HG02970 (cell line): ENCODE results near the gene SPACA7.

Source experiments
- ATAC-seq: cut with Tn5 transposase; IDR thresholded peaks from one replicate; pipeline ENCODE4 v1.9.1; 2021; ENCODE audit warnings: mild to moderate bottlenecking, moderate library complexity, moderate number of reproducible peaks; ENCODE audit not compliant: unreplicated experiment, low FRiP score

Gene SPACA7

GRCh38 chr13:112456138-112457056 is 80.2 kb downstream of the SPACA7 start:
- no peak for ATAC-seq

DNA sequence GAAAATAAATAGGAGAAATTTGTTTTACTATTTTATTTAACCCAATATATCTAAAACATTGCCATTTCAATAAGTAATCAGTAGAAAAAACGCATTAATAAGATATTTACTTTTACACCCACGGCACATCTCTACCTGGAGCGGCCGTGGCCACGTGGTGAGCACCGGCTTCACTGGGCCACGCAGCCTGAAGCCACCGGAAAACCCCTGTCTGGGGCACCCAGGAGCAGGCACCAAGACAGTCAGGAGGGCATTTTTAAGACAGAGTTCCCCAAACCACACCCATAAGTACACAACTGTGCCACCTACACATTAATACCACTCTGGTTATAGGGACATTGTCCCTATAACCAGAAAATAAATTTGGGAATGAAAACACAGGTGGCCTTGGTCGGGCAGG is 80.9 kb downstream of the SPACA7 start:
- ATAC-seq: no peak

GRCh38 chr13:112457485-112457884 is 81.3 kb downstream of the SPACA7 start:
- no peak for ATAC-seq

DNA sequence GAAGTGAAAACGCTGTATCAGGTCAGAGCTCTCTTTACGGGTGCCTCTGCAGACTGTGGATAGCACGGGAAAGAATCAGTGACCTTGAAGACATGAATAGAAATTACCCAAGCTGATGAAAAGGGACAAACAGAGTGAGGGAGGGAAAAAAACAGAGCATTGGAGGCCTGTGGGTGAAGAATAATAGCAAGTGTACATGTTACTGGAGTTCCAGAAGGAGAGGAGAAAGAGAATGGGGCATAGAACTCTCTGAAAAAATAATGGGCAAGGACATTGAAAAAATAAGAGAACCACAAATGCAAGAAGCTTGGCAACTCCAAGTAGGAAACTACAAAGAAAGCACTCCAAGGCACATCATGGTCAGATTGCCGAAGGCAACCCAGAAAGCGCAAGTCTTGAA is 86.3 kb downstream of the SPACA7 start:
- ATAC-seq: no peak

DNA sequence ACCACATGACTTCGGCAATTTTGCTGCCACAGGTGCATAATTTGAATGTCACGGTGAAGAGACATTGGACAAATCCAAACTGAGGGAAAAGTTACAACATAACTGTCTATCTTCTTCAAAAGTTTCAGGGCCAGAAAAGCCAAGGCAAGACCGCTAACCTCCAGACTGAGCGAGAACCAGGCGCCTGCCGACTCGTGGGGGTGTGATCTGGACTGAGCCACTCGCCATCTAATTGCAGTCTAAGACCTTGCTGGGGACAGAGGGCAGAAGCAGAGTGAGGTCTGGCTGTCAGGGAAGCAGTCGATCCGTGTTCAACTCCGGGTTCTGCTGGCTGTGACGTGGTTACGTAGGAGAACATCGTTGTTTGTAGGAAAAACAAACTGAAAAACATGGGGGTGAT is 88.6 kb downstream of the SPACA7 start:
- no peak for ATAC-seq

DNA sequence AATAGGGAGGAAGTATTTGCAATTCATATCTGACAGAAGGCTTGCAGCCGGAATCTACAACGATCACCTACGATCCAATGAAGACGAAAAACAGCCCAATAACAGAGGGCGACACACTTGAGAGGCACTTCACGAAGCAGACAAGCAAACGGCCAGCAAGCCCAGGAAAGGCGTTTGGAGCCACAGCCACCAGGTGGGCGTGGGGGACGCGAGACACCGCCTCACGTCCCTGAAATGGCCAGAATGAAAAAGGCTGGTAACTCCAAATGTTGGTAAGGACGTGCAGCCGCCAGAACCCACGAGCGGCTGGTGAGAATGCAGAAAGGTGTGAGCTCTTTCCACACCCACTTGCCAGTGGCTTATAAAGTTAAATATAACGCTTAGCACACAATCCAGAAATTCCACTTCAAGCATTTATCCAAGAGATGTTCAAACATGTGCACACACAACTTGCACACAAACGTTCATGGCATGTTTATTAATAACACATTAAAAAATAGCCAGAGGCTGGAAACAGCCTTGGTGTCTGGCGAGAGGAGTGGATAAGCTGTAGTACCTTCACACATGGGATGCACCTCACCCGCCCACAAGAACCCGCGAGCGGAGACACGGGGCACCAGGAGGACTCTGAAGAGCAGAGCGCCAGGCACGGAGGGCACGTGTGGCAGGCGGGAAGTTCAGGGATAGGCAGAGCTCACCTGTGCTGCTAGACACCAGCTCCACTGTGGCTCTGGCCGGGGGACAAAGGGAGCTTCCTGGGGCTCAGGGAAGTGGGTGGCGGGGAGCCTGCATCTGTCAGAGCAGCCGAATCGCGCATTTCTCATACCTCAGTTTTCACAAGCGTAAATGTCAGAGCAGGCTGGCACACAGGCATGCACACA is 89.3 kb downstream of the SPACA7 start:
- no peak for ATAC-seq

- no peak for ATAC-seq
These were observed 90.2 kb downstream of the SPACA7 start for GRCh38 chr13:112466132-112467058.

DNA sequence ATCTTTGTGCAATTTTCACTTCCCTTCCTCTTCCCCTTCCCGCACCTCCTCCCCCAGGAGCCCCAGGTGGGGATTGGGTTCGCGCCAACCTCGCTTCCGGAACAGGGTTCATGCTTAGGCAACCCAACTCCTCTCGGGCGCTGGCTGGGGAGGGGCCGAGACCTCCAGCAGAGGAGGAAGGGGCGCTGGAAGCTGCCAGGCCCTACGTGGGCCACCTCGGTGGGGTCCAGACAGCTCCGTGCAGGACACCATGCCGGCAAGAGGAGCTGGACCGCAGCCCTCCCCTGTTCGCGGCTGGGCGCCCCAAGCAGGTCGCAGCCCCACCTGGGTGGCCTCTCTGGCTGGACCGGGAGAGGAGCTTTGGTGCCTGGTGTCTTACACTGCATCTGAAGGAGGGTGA is 91.1 kb downstream of the SPACA7 start:
- no peak for ATAC-seq

DNA sequence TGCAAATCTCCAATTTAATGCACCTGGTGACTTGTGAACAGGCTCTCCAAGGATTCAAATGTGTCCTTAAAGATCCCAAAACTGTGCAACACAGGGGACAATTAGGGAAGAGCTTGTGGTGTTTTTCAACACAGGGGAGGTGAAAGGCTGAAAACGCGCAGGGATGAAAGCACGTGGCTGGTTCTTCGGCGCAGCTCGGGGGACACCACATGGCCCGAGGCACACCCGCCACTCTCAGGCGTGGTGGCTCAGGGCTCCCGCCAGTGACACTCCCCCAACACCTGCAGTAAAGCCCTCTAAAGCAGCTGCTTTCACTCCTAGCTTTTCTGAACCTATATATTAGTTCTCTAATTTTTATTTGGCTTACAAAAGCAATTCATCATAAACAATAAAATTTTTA is 91.9 kb downstream of the SPACA7 start:
- ATAC-seq: no peak

- ATAC-seq: no peak
These were observed 93.1 kb downstream of the SPACA7 start for GRCh38 chr13:112469071-112469745.

DNA sequence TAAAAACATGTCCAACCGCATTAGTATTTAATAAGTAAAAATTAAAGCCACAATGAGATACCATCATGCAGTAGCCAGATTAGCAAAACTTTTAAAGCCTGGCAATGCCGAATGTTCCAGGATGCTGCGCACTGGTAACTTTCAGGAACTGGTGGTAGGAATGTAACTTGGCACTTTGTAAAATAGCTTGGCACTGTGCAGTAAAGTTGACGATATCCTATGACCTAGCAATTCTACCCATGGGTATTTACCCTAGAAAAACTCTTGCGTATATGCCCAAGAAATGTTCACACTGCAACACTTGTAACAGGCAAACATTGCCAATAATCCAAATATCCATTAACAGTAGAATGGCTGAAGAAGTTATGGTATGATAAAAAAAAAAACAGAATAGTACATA is 97.7 kb downstream of the SPACA7 start:
- no peak for ATAC-seq

DNA sequence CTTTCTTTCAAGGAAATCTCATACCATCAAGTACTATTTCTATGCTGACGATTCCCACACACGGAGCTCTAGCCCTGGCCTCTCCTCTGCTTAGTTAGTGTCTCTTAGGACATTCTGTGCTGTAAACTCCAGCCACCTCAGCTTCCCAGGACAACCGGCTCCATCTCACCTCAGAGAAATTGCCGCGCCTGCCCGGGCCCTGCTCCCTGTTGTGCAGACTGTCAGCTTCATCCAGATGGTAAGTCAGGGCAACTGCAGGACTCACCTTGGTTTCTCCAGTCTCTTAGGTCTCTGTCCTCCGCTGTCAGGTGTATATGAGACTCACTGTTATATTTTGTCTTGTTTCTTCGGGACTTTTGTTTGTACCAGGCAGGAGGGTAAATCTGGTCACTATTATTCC is 98.7 kb downstream of the SPACA7 start:
- ATAC-seq: no peak

GRCh38 chr13:112475889-112476288 is 99.7 kb downstream of the SPACA7 start:
- ATAC-seq: no peak

GRCh38 chr13:112477070-112477619 is 101.0 kb downstream of the SPACA7 start:
- no peak for ATAC-seq

DNA sequence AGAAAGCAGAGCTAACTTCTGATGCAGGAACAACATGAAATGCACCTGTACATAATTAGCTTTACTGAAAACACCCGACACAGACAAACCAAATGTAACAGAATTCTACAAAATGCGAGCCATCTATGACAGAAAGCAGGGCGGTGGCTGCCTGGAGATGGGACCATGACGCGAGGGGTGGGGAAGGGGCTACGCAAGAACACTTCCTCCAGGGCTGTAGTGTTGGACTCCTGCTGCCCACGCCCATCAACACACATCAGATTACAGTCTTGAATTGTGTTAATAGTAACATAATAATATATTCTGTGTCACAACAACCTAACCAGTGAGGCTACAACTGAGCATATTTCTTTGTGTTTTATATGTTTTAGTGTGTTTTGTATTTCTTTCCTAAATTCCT is 103.2 kb downstream of the SPACA7 start:
- ATAC-seq: no peak

GRCh38 chr13:112481458-112481857 is 105.3 kb downstream of the SPACA7 start:
- no peak for ATAC-seq

DNA sequence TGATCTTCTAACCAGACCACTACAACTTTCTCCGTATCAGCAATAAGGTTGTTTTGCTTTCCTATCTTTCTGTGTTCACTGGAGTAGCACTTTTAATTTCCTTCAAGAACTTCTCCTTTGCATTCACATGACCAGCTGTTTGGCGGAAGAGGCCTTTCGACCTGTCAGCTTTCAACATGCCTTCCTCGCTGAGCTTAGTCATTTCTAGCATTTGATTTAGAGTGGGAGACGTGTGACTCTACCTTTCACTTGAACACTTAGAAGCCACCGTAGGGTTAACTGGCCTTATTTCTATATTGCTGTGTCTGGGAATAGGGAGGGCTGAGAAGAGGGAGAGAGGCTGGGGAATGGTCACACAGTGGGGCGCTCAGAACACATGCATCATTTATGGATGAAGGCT is 107.1 kb downstream of the SPACA7 start:
- ATAC-seq: no peak
